GM21447 (cell line): ENCODE measurements around the gene SMARCE1.

ENCODE experiments used
- ATAC-seq: cut with Tn5 transposase; IDR thresholded peaks from one replicate; pipeline ENCODE4 v1.9.1; 2021; ENCODE audit not compliant: unreplicated experiment

Gene SMARCE1

GRCh38 chr17:40647624-40648383, at the start of gene SMARCE1:
Gene SMARCE1, minus strand, starts transcription at chr17:40647818. Its CDS starts 2,016 bp downstream, at chr17:40645802.
- peak; percentile 61 for ATAC-seq

DNA sequence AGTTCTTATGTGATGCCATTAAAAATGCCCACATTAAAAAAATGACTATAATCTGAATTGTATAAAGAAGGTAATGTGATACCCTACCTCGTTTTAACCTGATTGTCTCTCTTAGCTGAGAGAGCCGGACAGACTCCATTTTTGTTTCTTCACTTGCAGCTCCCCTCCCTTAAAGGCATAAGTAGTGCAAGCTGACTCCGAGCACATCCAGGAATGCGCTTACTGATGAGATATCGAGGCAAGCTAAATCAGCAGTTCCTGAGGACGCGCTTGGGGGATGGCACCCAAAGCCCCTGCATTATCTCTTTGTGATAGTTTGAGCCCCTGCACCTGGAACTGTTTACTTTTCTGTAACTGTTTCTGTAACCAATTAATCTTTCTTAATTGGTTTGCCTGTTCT, 49.7 kb upstream of the SMARCE1 start:
- ATAC-seq = no peak

- ATAC-seq = no peak
Observed at GRCh38 chr17:40696651-40697072, 49.0 kb upstream of the SMARCE1 start.

DNA sequence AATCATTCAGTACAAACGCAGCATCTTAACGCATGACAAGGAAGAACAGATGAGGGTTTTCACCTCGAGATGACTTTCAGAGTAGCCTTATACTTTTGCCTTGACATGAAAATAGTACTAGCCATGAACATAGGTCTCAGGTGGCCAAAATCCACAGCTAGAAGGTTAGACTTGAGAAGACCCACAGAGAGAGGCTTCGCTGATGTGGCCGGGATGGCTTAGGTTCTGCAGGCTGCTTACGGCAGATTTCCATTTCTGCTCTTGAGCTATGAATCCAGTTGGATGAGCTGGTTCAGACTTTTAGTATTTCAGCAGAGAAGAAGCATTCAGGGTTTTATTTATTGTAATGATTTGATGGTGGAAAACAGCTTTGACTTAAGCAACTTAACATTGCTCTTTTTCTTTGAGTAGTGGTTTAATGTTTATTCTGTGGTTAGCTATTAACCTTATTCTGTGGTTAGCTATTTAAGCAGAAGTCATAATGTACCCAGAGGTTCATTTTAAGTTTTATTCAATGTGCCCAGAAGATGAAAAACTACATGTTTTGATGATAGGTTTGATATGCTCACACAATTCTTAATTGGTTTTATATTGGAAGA, 48.4 kb upstream of the SMARCE1 start:
- no peak for ATAC-seq

DNA sequence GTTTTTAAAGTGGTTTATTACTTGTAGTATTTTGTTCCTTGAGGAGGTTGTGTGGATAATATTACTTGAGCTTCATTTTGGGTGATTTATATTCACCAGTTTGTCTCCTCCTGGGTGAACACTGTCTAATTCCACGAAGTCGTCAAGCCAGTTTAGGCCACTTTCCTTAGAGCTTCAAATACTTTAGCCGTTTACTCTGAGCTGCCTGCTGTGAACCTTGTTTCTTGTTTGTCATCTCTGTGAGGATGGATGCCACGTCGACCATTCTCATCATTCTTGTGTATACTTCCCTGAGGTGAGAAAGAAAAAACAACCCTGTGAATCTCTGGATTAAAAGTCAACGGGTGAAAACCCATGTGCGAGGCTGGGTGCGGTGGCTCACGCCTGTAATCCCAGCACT, 47.0 kb upstream of the SMARCE1 start:
- ATAC-seq = no peak

DNA sequence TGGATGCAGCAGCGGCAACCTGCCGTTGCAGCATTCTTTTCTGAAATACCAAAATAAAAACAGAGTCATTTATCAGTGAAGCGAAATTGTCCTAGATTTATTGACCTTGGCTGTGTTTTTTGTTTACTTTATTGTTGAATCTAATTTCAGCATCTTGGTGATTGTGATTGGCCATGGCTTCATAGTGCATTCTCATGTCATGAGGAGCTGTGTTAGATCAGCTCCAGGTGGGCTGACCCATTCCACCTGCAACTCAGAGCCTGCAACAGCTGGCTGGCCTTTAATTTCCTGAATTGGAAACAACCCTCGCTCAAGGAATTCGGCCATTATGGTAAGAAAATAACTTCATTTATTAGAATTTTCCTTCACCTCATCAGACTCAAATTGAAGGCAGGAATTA, 39.5 kb upstream of the SMARCE1 start:
- no peak for ATAC-seq

- no peak for ATAC-seq
Observed at GRCh38 chr17:40686192-40686591, 38.6 kb upstream of the SMARCE1 start.

- ATAC-seq = no peak
Observed at GRCh38 chr17:40680998-40681397, 33.4 kb upstream of the SMARCE1 start.

DNA sequence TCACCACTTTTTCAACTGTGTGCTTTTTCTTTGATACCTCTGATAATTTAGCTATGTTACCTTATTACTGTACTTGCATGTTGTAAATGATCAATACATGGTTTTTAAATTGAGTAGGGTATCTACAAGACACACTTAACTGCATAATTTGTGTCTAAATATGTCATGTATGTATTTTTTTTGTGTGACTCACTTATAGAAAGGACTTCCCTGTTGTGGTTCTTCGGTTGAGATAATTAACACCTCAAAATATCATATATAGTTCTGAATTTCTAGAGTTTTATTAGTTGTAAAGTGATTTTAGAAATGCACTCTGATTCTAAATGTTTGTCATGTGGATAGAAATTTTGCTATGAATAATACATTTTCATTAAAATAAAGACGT, 31.9 kb upstream of the SMARCE1 start:
- ATAC-seq = no peak

GRCh38 chr17:40678902-40679522, 31.4 kb upstream of the SMARCE1 start:
- no peak for ATAC-seq

GRCh38 chr17:40675905-40676304, 28.3 kb upstream of the SMARCE1 start:
- ATAC-seq = no peak

DNA sequence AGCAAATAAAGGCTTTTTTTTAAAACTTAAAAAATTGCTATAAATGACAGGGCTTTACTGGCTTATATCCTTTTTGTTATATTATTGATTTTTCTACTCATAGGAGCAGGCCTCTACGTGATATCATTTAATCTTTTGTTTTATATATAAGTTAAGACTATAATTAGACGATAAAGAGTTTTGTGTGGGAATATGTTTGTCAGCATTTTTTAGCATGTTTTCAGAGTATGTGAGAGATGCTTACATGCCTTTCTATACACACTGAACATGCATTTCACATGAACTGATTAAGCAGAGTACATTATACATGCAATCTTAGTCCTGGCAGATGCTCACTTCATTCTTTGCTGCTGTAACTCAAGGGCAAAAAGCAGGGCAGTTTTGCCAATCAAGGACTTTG, 25.0 kb upstream of the SMARCE1 start:
- ATAC-seq = no peak

DNA sequence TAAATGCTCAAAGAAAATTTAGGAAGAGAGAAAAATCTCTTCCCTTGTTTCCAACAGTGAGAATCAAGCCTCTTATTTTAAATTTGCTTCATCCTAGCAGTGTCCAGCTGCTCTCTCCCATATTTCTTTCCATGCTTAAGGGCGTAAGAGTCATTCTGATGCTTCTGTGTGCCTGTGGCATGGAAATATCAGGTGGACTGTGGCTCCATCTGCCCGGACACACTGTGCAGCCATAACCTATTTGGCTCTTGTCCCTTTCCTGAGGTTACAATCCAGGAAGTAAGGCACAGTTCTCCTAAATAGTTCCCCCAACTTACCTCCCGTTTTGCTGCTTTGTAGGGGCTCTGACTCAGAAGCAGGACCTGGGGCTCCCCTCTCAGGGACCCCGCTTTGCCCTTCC, 23.7 kb upstream of the SMARCE1 start:
- ATAC-seq = no peak

- ATAC-seq = no peak
Observed at GRCh38 chr17:40666331-40666730, 18.7 kb upstream of the SMARCE1 start.

GRCh38 chr17:40664582-40665333, 17.1 kb upstream of the SMARCE1 start, which contains the start of gene KRT222:
Gene KRT222, minus strand, starts transcription at chr17:40665177. Its CDS starts 78 bp downstream, at chr17:40665099.
- no peak for ATAC-seq

- ATAC-seq = no peak
Observed at GRCh38 chr17:40663252-40663651, 15.6 kb upstream of the SMARCE1 start.

DNA sequence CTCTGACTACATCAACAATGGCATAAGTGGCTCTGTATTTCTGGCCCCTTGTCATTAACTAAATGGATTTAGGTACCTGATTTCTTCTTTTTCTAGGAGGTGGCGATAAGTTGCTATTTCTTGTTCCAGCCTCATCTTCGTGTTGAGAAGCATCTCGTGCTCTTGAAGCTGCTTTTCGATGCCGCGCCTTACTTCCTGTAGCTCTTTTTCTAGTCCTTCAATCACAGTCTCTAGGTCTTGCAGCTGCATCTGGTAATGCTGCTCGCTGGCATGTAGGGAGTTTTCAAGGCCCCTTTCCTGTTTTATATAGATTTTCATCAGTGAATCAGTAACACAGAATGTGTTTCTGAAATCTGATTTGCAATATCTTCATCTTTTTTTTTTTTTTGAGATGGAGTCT, 12.3 kb upstream of the SMARCE1 start:
- ATAC-seq = no peak

DNA sequence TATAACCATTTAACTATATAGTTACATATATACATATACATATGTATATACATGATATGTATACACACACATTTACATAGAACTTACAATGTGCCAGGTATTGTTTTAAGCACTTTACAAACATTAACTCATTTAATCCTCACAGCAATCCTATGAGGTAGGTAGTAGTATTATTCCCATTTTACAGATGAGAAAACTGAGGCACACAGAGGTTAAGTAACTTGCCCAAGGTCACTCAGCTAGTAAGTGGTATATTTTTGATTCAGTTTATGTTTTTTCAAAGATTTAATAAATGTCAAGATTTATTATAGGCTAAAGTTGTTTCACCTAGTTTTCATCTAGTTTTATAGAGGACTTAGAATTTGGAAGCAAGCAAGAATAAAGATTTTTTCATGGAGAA, 10.8 kb upstream of the SMARCE1 start:
- no peak for ATAC-seq

- ATAC-seq = no peak
Observed at GRCh38 chr17:40651939-40652338, 4.3 kb upstream of the SMARCE1 start.

DNA sequence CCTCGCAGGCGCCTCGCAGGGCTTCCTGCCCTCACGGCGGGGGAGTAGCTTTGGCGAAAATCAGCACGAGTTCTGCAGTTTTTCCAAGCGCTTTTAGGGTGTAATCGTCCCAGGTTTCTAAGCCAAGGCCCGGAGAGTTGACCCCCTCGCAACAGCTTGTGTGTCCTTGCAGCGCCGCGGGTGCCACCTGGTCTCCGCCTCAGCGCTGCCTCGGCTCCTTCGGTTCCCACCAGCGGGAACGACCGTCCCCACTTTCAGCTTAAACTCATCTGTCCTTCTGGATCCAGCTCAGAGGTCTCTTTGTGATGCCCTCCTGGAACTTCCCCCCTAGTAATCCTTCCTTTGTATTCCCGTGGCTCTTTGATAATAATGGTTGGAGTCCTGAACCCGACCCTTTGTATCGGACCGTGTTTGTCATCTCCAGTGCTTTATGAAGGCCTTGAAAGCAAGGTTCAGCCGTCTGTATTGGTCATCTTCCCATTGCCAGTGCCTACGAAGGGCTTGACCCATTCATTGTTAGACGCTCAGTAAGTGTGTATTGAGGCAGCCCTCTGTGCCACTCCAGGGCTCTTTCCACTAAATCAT, 858 bp upstream of the SMARCE1 start:
- ATAC-seq = peak; percentile 28
